H54 (cell line): ENCODE results near the gene TSC1.
A peak's percentile ranks its signal among the peaks of the same experiment; 100 is the strongest.

Experiments used
- DNase-seq: peaks from one replicate; pipeline ENCODE4 v3.0.0; 2011; ENCODE audit warnings: low spot score, mixed read lengths; ENCODE audit not compliant: insufficient read length
- FAIRE-seq: peaks from 3 replicates; lab custom pipeline; 2011; peaks lifted over from hg19 to GRCh38; lab: Jason Lieb, UNC
- POLR2A ChIP-seq: IDR thresholded peaks from 2 replicates; pipeline ENCODE4 v1.6.1; 2011; ENCODE audit warnings: low read depth, mild to moderate bottlenecking, low read length

Gene TSC1

DNA sequence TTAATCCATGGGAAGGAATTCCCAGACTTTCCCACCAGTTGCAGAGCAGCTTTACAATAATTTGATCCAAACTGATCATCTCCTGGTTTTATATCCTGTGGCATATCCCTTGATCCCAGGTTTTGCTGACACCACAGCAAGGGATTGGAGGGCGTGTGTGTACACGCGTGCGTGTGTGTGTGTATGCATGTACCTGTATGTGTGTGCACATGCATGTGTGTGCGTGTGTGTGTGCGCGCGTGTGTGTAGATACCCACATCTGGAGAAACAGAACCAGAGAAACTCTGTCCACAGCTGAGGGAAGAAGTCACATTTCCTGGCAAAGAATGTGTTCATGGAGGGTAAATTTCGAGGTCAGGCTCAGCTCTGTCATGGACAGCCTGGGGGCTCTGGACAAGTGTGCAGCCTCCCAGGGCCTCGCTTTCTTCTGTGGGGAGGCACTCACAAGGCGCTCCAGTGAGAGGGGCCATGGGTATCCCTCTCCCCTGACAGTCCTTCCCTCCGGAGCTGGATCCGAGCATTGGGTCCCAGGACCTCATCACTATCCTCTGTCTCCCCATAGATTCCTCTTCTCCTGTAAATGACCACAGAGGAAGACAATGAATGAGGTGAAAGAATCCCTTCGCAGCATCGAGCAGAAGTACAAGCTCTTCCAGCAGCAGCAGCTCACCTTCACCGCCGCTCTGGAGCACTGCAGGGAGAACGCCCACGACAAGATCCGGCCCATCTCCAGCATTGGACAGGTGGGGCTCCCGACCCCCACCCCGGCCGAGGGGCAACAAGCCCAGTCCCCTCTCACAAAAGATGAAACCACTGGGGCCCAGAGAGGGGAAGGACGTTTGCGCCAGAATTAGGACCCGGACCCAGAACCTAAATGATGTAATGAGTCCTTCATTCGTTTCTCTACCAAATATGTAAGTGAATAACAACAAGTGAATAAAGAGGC is 60.8 kb downstream of the TSC1 start:
- no peak for DNase-seq
- TF ChIP-seq POLR2A: no peak
- FAIRE-seq: no peak

DNA sequence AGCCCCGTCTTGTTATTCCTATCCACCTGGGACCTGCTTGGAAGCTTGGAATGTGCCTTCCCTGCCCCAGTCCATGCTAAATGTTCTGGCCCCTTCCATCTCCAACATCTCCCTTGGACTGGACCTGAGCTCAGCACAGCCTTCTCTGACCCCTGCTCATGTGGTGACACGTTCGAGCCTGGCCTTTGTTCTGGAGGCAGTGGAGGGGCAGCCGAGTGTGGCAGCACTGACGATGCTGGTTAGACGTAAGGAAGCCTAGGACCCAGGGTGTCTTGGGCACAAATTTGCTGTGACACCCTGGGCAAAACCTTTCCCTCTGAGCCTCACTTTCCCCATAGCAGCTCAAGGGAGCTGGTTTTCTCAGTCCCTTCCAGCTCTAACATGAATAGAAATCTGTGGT is 61.8 kb downstream of the TSC1 start:
- FAIRE-seq: no peak
- TF ChIP-seq POLR2A: no peak
- no peak for DNase-seq

DNA sequence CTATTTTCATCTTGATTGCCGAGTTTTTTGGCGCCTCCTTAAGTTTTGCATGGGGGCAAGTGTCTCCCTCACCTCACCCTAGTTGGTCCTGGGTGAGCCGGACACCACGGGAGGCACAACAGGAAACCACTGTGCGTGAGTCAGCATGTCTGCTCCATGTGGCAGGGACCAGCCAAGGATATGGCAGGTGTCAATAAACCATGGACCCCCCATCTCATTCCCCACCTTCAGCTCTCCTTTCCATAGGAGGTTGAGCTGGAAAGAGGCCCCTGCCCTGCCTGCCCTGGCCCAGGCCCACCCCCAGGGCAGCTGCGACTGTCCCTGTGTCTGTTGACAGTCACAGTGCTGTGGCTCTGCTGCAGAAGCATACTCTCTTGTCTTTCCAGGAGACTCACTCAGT is 62.6 kb downstream of the TSC1 start:
- no peak for FAIRE-seq
- TF ChIP-seq POLR2A: no peak
- DNase-seq: peak; percentile 82

DNA sequence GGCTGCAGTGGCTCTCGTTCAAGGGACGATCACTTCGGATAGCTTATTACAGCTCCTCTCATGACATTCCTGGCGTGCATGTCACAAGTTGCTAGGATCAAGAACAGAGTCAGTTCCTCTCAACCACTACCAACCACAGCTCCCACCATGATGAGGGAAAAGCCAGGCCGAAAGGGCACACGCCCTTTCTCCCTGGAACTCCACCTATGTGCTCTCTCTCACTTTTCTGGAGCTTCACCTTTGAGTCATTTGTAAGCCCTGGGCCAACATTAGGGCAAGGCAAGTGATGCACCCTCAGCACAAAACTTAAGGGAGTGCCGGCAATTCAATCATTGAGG is 64.1 kb downstream of the TSC1 start:
- FAIRE-seq (peak; percentile 38), DNase-seq (peak; percentile 75)
- no peak for TF ChIP-seq POLR2A

DNA sequence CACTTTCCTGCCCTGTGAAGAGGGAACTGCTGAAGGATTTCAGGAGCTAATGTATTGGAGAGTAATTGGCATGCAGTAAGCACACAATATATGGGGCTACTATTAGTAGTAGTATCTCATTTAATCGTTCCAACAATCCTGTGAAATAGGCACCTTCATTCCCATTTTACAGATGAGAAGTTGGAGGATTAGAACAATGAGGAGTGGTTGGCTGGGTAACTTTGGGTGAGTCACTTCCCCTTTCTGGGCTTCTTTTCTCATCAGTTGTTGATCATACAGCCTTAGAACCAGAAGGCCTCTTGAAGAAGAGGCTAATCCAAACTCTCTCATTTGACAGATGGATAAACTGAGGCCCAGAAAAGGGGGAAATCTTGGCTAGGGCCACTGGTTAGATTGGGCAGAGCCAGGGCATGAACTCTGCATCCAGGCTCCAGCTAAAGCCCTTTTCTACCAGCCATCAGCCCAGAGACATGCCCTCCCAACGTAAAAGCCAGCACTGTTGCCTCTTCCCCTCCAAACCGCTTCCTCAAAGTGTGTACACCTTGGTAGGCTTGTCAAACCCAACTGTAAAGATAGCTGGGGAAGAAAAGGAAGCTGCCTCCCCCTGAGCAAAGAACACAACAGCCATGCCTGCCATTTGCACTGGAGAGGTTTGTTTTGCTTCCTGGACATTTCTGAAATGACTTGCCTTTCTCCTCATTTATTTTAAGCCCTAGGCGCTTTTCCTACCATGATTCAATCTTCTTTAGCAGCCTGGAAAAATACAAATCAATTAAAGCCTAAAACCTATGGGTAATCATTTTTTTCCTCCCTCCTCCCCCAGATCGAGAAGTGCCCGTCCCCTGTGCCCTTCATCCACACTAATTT is 64.7 kb downstream of the TSC1 start:
- DNase-seq: peak; percentile 33
- TF ChIP-seq POLR2A: no peak
- no peak for FAIRE-seq

DNA sequence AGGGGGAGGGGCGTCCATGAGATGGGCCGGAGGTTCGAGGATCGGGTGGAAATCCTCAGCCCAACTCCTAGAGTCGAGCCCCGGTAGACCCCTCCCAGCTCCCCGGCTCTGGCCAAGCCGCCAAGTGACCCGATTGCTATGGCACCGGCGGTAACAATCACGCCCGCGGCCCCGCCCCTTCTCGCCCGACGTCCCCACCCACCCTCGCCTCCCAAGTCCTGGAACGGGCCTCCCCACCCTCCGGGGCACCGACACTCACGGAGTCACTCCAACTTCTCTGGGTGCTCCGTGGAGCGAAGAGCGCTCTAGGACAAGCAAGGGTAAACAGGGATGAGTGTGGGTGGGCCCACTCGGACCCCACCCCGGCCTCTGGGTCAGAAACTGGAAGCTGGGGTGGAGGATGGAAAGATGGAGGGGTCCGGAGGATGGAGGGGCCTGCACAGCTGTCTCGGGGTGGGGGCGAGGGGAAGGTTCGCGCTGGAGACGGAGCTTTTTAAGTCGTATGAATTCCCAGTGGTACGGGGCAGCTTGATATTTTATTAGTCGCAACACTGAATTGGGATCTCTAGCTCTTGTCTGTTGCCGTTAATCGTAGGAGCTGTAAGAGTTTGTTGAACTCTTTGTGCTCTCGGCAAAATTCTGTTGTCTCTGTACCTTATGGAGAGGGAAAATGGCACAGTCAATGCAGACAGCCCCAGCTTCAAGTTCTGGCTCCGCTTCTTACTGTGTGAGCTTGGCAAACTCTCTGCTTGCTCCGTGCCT is 65.5 kb downstream of the TSC1 start, which contains the start of gene SPACA9:
Gene SPACA9, plus strand, starts transcription at position 204 of the 762 bp plus-strand sequence. CDS start 5,050 bp downstream, outside the sequence.
- FAIRE-seq (no peak), DNase-seq (peak; percentile 73)
- TF ChIP-seq POLR2A: no peak

DNA sequence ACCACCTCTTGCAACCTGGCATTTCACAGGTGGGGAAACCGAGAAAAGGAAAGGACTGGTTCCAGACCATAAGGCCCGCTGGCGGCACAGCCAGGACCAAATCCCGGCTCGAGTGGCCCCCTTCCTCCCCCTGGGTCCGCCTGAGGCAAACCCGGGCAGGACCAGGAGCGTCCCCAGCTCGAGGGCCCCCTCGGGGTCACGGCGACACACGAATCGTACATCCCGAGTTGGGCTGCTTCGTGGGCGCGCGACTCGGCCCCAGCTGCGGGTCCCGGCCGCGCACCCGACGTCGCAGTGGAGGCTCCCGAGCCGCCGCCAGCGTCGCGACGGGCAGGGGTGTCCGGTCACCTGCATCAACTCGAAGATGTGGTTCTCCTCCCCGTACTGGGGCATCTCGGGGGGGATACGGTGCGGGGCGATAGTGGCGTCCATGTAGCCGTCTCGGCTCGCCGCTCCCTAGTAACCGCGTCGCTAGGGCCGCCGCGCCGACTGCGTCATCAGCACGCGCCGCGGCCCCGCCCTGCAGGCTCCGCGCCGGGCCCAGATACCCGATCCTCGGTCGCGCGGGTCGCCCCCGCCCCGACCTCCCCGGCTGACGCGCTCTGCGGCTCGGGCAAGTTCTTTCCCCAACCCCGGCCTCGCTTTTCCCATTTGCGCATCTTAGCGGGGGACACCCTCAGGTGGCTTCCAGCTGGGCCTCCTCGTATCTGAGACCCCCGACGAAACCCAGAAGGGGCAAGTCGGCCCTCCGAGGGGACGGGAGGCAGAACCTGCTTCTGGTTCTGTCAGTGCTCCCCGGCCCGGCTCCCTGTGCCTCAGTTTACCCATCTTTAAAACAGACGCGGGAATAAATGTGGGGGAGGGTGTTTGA is 66.4 kb downstream of the TSC1 start, which contains the start of gene AK8:
Gene AK8, minus strand, starts transcription at position 461 of the 871 bp plus-strand sequence. Its CDS starts 29 bp downstream, at position 432.
- DNase-seq (peak; percentile 95), FAIRE-seq (no peak)
- peak; percentile 47 for TF ChIP-seq POLR2A

DNA sequence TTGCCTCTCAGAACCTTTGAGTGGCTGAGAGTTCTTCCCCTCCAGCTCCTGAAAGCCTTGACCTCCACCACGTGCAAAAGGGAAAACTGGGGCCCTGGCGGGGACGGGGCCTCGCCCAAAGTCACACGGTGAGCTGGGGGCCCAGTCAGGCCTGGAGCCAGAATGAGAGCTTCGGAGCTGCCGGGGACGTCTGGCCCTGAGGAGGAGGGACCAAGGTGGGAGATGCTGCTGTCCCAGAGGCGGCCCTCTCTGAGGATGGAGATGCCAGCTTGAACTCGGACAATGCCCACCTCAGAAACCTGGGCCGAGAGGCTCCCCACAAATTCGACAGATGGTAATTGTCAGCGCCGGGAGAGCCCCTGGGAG is 67.0 kb downstream of the TSC1 start:
- DNase-seq (no peak), FAIRE-seq (no peak)
- no peak for TF ChIP-seq POLR2A

DNA sequence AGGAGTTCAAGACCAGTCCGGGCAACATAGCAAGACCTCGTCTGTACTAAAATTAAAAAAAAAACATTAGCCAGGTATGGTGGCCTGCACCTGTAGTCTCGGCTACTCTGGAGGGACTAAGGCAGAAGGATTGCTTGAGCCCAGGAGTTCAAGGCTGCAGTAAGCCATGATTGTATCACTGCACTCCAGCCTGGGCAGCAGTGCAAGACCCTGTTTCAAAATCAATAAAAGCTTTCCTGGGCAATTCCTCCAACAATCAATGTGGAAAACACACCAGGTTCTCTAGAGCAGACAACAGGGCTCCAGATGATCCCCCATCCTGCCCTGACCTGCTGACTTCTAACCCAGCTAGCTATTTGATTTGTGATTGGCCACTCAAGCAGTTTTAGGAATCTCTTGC is 67.6 kb downstream of the TSC1 start:
- TF ChIP-seq POLR2A: no peak
- no peak for FAIRE-seq
- DNase-seq: no peak

DNA sequence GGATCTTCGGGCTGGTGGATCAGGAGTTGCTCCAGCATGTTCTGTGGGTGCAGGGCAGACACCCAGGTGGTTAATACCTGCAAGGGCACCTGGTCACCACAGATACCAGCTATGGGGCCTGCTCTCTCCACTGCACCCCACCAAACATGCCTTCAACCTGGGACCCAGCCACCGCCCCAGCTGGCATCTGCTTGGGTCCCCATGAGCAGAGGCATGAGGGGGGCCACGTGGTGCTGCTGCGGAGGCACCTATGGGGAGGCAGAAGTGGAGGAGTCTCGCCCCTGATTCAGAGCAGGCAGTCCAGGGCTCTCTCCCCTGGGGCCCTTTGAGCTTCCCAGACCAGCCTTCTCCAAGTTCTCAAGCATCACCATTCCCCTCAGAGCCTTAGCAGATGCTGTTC is 69.3 kb downstream of the TSC1 start:
- FAIRE-seq (no peak), DNase-seq (no peak)
- no peak for TF ChIP-seq POLR2A

DNA sequence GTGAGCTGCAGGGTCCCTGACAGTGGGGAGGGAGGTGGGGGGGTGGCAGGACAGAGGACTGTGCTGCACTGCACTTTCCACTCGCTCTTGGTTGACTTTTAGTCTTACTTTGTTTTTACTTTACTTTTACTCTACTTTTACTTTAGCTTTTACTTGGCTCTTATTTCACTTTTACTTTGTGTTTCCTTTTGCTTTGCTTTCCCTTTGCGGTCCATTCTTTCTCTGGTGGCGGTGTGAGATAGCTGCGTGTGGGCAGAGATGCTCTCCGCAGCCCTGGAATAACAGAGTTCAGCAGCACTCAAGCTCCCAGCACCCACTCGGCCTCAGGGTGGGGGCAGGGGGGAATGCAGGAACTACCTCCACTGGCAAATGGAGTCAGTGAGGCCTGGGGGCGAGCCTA is 71.0 kb downstream of the TSC1 start:
- no peak for TF ChIP-seq POLR2A
- DNase-seq (no peak), FAIRE-seq (no peak)

DNA sequence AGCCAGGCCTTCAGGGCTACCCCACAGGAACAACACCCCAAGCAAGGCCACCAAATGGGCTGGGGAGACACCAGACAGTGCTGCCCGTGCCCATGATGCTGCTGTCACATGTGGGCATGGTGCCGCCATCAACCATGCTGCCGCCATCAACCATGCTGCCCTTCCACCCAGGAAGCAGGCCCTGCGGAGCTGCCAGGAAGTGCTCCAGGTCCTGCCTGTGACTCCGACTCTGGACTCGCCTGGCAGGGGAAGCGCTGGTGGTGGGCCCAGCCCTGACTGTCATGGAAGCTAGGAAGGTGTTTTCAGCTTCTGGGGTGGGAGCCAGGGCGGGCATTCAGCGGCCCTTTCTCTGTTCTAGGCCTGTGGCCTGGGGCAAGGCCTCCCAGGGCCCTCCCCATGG is 75.2 kb downstream of the TSC1 start:
- DNase-seq: no peak
- no peak for FAIRE-seq
- TF ChIP-seq POLR2A: no peak
